ENCODE results near the gene PCF11. TPM values are rescaled to one million over a fixed set of nuclear protein-coding genes. Genes with fewer than 3 reads are reported as not detected.

Gene PCF11
- total and polyA plus RNA-seq, 7 donors, result 12.7 to 78.2 (median 62.0) TPM

DNA sequence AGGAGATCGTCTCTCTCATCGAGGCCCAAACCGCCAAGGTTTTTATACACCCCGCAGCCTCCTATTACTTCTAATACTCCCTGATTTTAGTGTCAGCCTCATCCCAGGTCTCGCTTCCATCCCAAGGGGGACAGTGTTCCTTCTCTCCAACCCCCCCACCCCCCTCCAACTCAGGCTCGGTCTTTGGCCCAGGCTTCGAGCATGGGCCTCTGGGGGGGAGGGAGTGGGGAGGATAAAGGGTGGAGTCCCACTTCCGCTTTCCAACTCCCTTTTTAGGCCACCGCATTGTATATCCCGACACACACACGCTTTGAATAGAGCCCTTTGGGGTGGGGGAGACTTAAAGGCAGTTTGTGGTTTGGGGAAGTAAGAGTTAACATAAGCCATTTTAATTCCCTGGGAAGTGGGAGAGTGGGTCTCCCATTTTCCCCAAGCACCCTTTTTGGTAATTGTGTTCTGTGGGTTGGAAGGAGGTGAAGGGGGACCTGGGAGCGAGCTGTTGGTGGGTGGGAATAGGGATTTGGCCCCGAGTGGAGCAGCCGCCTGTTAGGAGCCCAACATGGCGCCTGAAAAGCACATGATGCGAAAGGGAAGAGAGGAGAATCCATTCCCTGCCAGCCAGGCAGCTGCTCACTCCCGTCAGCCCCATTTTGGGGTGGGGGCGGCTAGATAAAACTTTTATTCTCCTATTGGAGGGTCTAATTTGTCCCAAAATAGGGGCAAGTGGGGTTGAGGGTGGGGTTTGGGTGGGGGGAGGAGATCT, 844 bp downstream of the PCF11 start:
- Histone ChIP-seq H3K4me1 (peaks cover 0 to 43% (median 34%) of the 10 kb centered on the region in 4 donors), H3K36me3 (peaks cover 0 to 14% (median 0%) of the 10 kb centered on the region in 4 donors), H3K27me3 (no peaks in the 10 kb centered on the region), H3K27ac (peak overlapping the region; percentile 97 to 100 (median 98)), H3K9me3 (no peaks in the 10 kb centered on the region), H3K4me3 (peak overlapping the region; percentile 80 to 97 (median 87))
- peak; percentile 81 for DNase-seq
- TF ChIP-seq POLR2AphosphoS5 (IDR thresholded peaks at IDR 0.05), result peak in 3 of 4 donors; percentile 25 to 59 (median 54)
- TF ChIP-seq, protein P1, sequence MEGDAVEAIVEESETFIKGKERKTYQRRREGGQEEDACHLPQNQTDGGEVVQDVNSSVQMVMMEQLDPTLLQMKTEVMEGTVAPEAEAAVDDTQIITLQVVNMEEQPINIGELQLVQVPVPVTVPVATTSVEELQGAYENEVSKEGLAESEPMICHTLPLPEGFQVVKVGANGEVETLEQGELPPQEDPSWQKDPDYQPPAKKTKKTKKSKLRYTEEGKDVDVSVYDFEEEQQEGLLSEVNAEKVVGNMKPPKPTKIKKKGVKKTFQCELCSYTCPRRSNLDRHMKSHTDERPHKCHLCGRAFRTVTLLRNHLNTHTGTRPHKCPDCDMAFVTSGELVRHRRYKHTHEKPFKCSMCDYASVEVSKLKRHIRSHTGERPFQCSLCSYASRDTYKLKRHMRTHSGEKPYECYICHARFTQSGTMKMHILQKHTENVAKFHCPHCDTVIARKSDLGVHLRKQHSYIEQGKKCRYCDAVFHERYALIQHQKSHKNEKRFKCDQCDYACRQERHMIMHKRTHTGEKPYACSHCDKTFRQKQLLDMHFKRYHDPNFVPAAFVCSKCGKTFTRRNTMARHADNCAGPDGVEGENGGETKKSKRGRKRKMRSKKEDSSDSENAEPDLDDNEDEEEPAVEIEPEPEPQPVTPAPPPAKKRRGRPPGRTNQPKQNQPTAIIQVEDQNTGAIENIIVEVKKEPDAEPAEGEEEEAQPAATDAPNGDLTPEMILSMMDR (IDR thresholded peaks at IDR 0.05), result no peak
- intact Hi-C loops (cut with DNase I), result loop anchor here (1.0 to 5.0 kb wide), 6 partner anchors 37 to 257 kb away; partner anchors contain the start of genes CCDC90B, DDIAS and PRCP
- 0% methylated on average over 18 of the region's 18 CpGs for WGBS, 2 donors

DNA sequence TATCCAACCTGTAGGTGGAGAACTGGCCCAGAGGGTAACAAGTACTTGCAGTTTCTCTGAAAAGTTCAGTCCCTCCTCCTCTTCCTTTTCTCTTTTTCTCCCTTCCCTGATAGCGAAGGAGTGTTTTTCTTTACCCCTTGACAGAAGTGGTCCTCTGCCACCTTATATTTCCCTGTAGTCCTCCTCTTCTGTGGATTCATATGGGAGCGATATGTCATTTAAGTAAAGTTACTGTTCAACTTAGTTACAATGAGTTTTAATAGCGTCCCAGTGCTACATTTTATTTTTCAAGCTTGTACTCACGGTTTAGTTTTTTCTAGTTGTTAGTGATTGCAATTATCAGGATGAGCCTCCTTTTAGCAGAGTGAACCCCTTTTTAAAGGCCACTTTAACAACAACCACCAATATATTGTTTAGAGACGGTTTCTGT, 1.4 kb downstream of the PCF11 start:
- H3K4me1 ChIP-seq, result peaks cover 0 to 46% (median 40%) of the 10 kb centered on the region in 4 donors
- TF ChIP-seq EP300 (IDR thresholded peaks at IDR 0.05), result no peak
- TF ChIP-seq POLR2AphosphoS5 (IDR thresholded peaks at IDR 0.05), result no peak
- TF ChIP-seq, protein P1 (IDR thresholded peaks at IDR 0.05), result no peak
- no peak for TF ChIP-seq POLR2A (IDR thresholded peaks at IDR 0.05)
- H3K9me3 ChIP-seq, result no peaks in the 10 kb centered on the region
- intact Hi-C loops (cut with DNase I), result loop anchor here (1.0 to 5.0 kb wide), 3 partner anchors 86 to 166 kb away; partner anchors contain the start of gene CCDC90B
- peak overlapping the region; percentile 97 to 100 (median 98) for H3K27ac ChIP-seq
- 0 to 1% methylated on average over 5 of the region's 5 CpGs for WGBS, 2 donors
- H3K36me3 ChIP-seq, result peaks cover 0 to 14% (median 0%) of the 10 kb centered on the region in 4 donors
- H3K27me3 ChIP-seq, result no peaks in the 10 kb centered on the region
- DNase-seq, result no peak
- peak overlapping the region; percentile 80 to 97 (median 87) for H3K4me3 ChIP-seq

DNA sequence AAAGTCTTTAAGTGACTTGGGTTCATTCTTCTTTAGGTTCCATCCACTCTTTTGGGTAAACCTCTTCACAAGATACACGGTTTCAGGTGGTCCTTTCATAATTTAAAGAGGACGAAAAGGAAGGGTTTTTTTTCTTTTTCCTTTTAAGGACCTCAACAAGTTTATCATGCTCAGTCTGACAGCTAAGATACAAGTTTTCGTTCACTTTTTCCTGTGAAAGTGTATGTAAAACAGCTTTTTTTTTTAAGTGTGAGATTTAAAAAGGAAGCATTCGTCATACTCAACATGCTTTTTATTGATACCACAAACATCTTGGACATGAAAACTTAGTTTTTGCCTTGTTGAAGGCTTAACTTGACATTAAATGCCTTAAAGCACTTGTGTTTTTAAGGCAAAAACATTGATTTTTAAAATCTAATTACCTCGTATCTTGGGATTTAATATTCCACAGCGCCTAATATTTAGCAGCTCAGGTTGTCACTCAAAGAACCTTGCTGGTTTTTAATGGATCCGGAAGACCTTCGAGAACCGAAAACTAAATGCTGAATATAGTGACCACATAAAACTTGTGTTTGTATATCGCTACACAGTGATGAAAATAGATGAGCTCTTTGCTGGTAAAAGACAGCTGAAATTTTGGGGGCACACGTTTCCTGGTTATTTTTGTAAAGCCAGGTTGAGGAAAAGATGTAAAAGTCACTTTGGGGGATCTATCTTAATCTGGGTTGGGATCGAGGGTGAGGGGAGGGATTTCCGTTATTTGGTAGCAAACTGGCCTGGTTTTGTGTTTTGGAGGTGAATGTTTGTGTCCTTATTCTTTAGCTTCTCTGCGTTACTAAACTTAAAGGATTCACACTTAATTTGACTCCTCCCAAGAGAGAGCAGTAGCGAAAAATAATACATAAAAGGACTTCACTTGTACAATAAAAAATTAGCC, 2.3 kb downstream of the PCF11 start:
- H3K9me3 ChIP-seq, result no peaks in the 10 kb centered on the region
- H3K4me3 ChIP-seq, result peak overlapping the region; percentile 80 to 97 (median 87)
- intact Hi-C loops (cut with DNase I), result loop anchor here (1.0 to 5.0 kb wide), 3 partner anchors 87 to 167 kb away; partner anchors contain the start of gene CCDC90B
- no peak for TF ChIP-seq POLR2AphosphoS5 (IDR thresholded peaks at IDR 0.05)
- TF ChIP-seq EP300 (IDR thresholded peaks at IDR 0.05), result no peak
- TF ChIP-seq POLR2A (IDR thresholded peaks at IDR 0.05), result no peak
- TF ChIP-seq, protein P1 (IDR thresholded peaks at IDR 0.05), result no peak
- peaks cover 0 to 21% (median 0%) of the 10 kb centered on the region in 4 donors for H3K36me3 ChIP-seq
- peaks cover 0 to 46% (median 43%) of the 10 kb centered on the region in 4 donors for H3K4me1 ChIP-seq
- WGBS, 2 donors, result 1 to 11% methylated on average over 15 of the region's 15 CpGs
- H3K27ac ChIP-seq, result peak overlapping the region; percentile 97 to 100 (median 98)
- H3K27me3 ChIP-seq, result no peaks in the 10 kb centered on the region
- no peak for DNase-seq

Measured in sigmoid colon (tissue), 7 donors.